Measurements from ENCODE around the gene CPVL.

DNA sequence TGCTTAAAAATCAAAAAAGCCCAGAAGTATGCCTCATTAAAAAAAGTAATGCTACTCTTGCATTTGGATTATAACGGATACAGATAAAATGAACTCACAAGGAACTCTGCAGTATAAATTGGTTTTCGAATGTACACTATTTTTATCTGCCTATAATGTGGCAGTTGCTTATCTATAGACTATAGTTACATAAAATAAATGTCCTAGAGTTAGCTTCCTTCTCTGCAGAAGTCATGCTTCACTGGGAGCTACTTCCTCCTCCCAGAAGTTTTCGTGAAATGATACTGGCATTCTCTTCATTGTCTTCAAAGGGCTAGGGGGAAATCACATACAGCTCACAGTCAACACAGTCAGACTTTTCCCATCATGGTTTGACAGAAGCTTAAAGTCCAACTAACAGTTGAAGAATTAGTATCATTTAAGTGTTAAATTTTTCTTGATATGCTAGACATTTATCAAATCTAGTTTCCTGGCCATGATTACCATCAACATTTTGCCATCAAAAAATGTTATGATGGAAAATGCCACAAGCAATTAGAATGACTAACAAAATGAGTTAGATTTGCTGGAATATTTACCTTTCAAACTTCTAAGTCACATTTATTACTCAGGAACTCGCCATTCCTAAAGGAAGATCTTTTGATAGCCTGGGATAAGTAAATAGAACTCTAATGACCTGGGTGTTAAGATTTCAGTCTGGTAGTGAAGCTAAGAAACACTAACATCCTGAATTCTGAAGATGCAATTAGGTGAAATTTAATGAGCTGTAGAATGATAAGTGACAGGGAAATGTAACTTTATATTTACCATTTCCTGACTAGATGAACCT lies 100.9 kb downstream of the CPVL start:
- TF ChIP-seq, protein P1, sequence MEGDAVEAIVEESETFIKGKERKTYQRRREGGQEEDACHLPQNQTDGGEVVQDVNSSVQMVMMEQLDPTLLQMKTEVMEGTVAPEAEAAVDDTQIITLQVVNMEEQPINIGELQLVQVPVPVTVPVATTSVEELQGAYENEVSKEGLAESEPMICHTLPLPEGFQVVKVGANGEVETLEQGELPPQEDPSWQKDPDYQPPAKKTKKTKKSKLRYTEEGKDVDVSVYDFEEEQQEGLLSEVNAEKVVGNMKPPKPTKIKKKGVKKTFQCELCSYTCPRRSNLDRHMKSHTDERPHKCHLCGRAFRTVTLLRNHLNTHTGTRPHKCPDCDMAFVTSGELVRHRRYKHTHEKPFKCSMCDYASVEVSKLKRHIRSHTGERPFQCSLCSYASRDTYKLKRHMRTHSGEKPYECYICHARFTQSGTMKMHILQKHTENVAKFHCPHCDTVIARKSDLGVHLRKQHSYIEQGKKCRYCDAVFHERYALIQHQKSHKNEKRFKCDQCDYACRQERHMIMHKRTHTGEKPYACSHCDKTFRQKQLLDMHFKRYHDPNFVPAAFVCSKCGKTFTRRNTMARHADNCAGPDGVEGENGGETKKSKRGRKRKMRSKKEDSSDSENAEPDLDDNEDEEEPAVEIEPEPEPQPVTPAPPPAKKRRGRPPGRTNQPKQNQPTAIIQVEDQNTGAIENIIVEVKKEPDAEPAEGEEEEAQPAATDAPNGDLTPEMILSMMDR (conservative IDR thresholded peaks at IDR 0.05 in 1 of 2, IDR thresholded peaks at IDR 0.05 in 1 of 2; ENCODE audit: extremely low read depth in 1 of 2, insufficient read depth in 1 of 2, low read depth in 1 of 2, low read length in 2 of 2), result no peak
- TF ChIP-seq EZH2 (IDR thresholded peaks at IDR 0.05; ENCODE audit: borderline replicate concordance, low read length), result no peak
